GM15510 (cell line): ENCODE results near the gene CLEC11A.

Experiments
- POLR2A ChIP-seq: IDR thresholded peaks from 3 replicates; pipeline ENCODE4 v1.6.1; 2011; ENCODE audit warnings: borderline replicate concordance; ENCODE audit not compliant: insufficient read length; ENCODE audit errors: extremely low read depth

CLEC11A gene

GRCh38 chr19:50723069-50723468 is at the start of gene CLEC11A:
Gene CLEC11A, plus strand, starts transcription at chr19:50723364. Its CDS starts 162 bp downstream, at chr19:50723526.
- TF ChIP-seq POLR2A: no peak

GRCh38 chr19:50676625-50677197 is 46.5 kb upstream of the CLEC11A start:
- no peak for TF ChIP-seq POLR2A

- TF ChIP-seq POLR2A: no peak
Observed at GRCh38 chr19:50677636-50678035, 45.5 kb upstream of the CLEC11A start.

- no peak for TF ChIP-seq POLR2A
Observed at GRCh38 chr19:50678323-50678722, 44.8 kb upstream of the CLEC11A start.

GRCh38 chr19:50679177-50680125 is 43.7 kb upstream of the CLEC11A start:
- no peak for TF ChIP-seq POLR2A

GRCh38 chr19:50686310-50687032 is 36.7 kb upstream of the CLEC11A start:
- no peak for TF ChIP-seq POLR2A

- TF ChIP-seq POLR2A: no peak
Observed at GRCh38 chr19:50688766-50689165, 34.4 kb upstream of the CLEC11A start.

- TF ChIP-seq POLR2A: no peak
Observed at GRCh38 chr19:50690439-50690838, 32.7 kb upstream of the CLEC11A start.

- TF ChIP-seq POLR2A: no peak
Observed at GRCh38 chr19:50693064-50693975, 29.8 kb upstream of the CLEC11A start.

GRCh38 chr19:50694815-50695145 is 28.4 kb upstream of the CLEC11A start:
- no peak for TF ChIP-seq POLR2A

- no peak for TF ChIP-seq POLR2A
Observed at GRCh38 chr19:50695251-50696093, 27.7 kb upstream of the CLEC11A start.

- TF ChIP-seq POLR2A: no peak
Observed at GRCh38 chr19:50696094-50696483, 27.1 kb upstream of the CLEC11A start.

- TF ChIP-seq POLR2A: no peak
Observed at GRCh38 chr19:50697414-50698124, 25.6 kb upstream of the CLEC11A start.

GRCh38 chr19:50701367-50701985 is 21.7 kb upstream of the CLEC11A start:
- no peak for TF ChIP-seq POLR2A
